ENCODE data around the gene CDK11A. TPM values are rescaled to one million over a fixed set of nuclear protein-coding genes. Genes with fewer than 3 reads are reported as not detected.
"Not testable (repeated sequence)": the region's sequence is repeated elsewhere in the genome, so short reads cannot be mapped to it uniquely, and the experiment has no call there.

The CDK11A gene
- total and polyA plus RNA-seq, 11 donors: 4.2 to 30.1 (median 16.7) TPM

GRCh38 chr1:1692714-1693647 is 31.2 kb downstream of the CDK11A start, which contains the start of gene SLC35E2B:
TSS of gene SLC35E2B (minus strand) at chr1:1692795. CDS start at chr1:1676699, 16,096 bp downstream.
- H3K27ac ChIP-seq: peak within 1 kb of the TSS; percentile 85 to 98 (median 94)
- H3K9me3 ChIP-seq, H3K27me3 ChIP-seq, H3K4me1 ChIP-seq, H3K36me3 ChIP-seq: not testable (repeated sequence)
- DNase-seq (peak; percentile 87 to 99 (median 96)), ATAC-seq (peak; percentile 91 to 95 (median 94))
- WGBS, 4 donors: 0 to 1% (median 0%) methylated on average over 3 to 60 of the region's 98 CpGs; no CpG with 5 or more reads in 1 of the 4 donors
- peak in 2 of 12 donors; percentile 26 to 32 for TF ChIP-seq CTCF (IDR thresholded peaks at IDR 0.05)
- peak within 1 kb of the TSS; percentile 33 to 72 (median 62) for H3K4me3 ChIP-seq
- intact Hi-C loops (cut with DNase I): loop anchor here in 1 of 10 donors (10.0 kb wide), 2 partner anchors 52 to 212 kb away; no protein-coding TSS in a partner anchor

- peak overlapping the region; percentile 33 to 72 (median 62) for H3K4me3 ChIP-seq
- not testable (repeated sequence) for H3K36me3 ChIP-seq, H3K27me3 ChIP-seq, H3K9me3 ChIP-seq, H3K4me1 ChIP-seq
- ATAC-seq: peak; percentile 42 to 82 (median 66)
- 0 to 1% (median 0%) methylated on average over 18 to 32 of the region's 45 CpGs; no CpG with 5 or more reads in 1 of the 4 donors for WGBS, 4 donors
- intact Hi-C loops (cut with DNase I): loop anchor here in 1 of 10 donors (10.0 kb wide), 2 partner anchors 52 to 212 kb away; no protein-coding TSS in a partner anchor
- peak overlapping the region; percentile 85 to 98 (median 94) for H3K27ac ChIP-seq
- peak; percentile 57 to 94 (median 82) for DNase-seq
Observed at GRCh38 chr1:1692324-1692713, 31.8 kb downstream of the CDK11A start.

GRCh38 chr1:1691443-1691842 is 32.7 kb downstream of the CDK11A start:
- not testable (repeated sequence) for H3K27ac ChIP-seq, H3K27me3 ChIP-seq, ATAC-seq, H3K9me3 ChIP-seq, H3K36me3 ChIP-seq
- peak overlapping the region in 5 of 12 donors; percentile 28 to 44 (median 38) for H3K4me3 ChIP-seq
- intact Hi-C loops (cut with DNase I): loop anchor here in 1 of 10 donors (10.0 kb wide), 2 partner anchors 53 to 213 kb away; no protein-coding TSS in a partner anchor
- H3K4me1 ChIP-seq: peaks cover 0 to 12% (median 0%) of the 10 kb centered on the region in 12 donors
- 4 to 6% methylated on average over 4 to 5 of the region's 16 CpGs; no CpG with 5 or more reads in 2 of the 4 donors for WGBS, 4 donors
- DNase-seq: peak in 1 of 5 donors; percentile 2

GRCh38 chr1:1689526-1689925 is 34.6 kb downstream of the CDK11A start:
- H3K4me3 ChIP-seq; ATAC-seq; H3K27ac ChIP-seq; H3K27me3 ChIP-seq; intact Hi-C loops (cut with DNase I); H3K36me3 ChIP-seq; H3K9me3 ChIP-seq: not testable (repeated sequence)
- peaks cover 0 to 21% (median 0%) of the 10 kb centered on the region in 12 donors for H3K4me1 ChIP-seq
- 92 to 97% (median 95%) methylated on average over 6 to 7 of the region's 7 CpGs for WGBS, 4 donors
- peak in 2 of 5 donors; percentile 2 to 35 for DNase-seq

- no peak overlapping the region for H3K4me3 ChIP-seq
- TF ChIP-seq POLR2A (IDR thresholded peaks at IDR 0.05): no peak
- no peak for TF ChIP-seq CTCF (IDR thresholded peaks at IDR 0.05)
- intact Hi-C loops (cut with DNase I): no loop called here
- DNase-seq: peak in 2 of 5 donors; percentile 3 to 12
- H3K27ac ChIP-seq: no peak overlapping the region
- ATAC-seq: no peak
- H3K36me3 ChIP-seq: peaks cover 0 to 20% (median 0%) of the 10 kb centered on the region in 9 donors
- H3K9me3 ChIP-seq: no peaks in the 10 kb centered on the region
- 85 to 96% (median 92%) methylated on average over 9 of the region's 9 CpGs for WGBS, 4 donors
- peaks cover 0 to 16% (median 0%) of the 10 kb centered on the region in 12 donors for H3K4me1 ChIP-seq
- H3K27me3 ChIP-seq: no peaks in the 10 kb centered on the region
Observed at GRCh38 chr1:1687846-1688245, 36.3 kb downstream of the CDK11A start.

Data from heart left ventricle (tissue), 16 donors.